ENCODE data around the gene OCIAD2. TPM values are rescaled to one million over a fixed set of nuclear protein-coding genes. Genes with fewer than 3 reads are reported as not detected.

OCIAD2 gene
- total RNA-seq, 2 experiments from 2014 or later = 89.1 to 94.5 TPM

Other genes with a start within 250 kb of the OCIAD2 start
- gene FRYL, start 126.5 kb downstream of the OCIAD2 start, total RNA-seq = 10 to 100 TPM; 82.4 to 82.7 TPM
- gene OCIAD1, start 75.7 kb downstream of the OCIAD2 start, total RNA-seq = 100 to 1,000 TPM; 103 to 104 TPM
- gene CWH43, start 79.5 kb upstream of the OCIAD2 start, total RNA-seq = not detected